Esophagus muscularis mucosa (tissue), 4 donors: Measurements from ENCODE around the gene RALGDS. TPM values are rescaled to one million over a fixed set of nuclear protein-coding genes. Genes with fewer than 3 reads are reported as not detected.
"Not testable (repeated sequence)": the region's sequence is repeated elsewhere in the genome, so short reads cannot be mapped to it uniquely, and the experiment has no call there.

ENCODE experiments used
- DNase-seq: peaks from one replicate; pipeline ENCODE4 v3.0.0-alpha.2; 2017; ENCODE audit errors: extremely low spot score
- H3K27ac ChIP-seq, 4 donors: fragments of 200-600 bp; sonication (generic); replicated peaks in 1 of 4; 1 replicate in 3 of 4; 2 replicates in 1 of 4; pipeline ENCODE4 v1.5.1; 2016 to 2019; ENCODE audit warnings: mild to moderate bottlenecking in 1 of 4
- H3K27me3 ChIP-seq, 4 donors: fragments of 200-600 bp; sonication (generic); one replicate each; pipeline versions ENCODE4 v1.5.1 to v1.6.0; 2016 to 2019
- H3K36me3 ChIP-seq, 4 donors: fragments of 200-600 bp; sonication (generic); one replicate each; pipeline ENCODE4 v1.5.1; 2016 to 2019
- H3K4me1 ChIP-seq, 4 donors: fragments of 200-600 bp; sonication (generic); one replicate each; pipeline ENCODE4 v1.5.1; 2016 to 2019
- H3K4me3 ChIP-seq, 4 donors: fragments of 200-600 bp; sonication (generic); 1 replicate in 2 of 4; 2 replicates in 2 of 4; pipeline ENCODE4 v1.5.1; 2016 to 2019; ENCODE audit warnings: mild to moderate bottlenecking in 4 of 4, moderate library complexity in 1 of 4
- H3K9me3 ChIP-seq, 4 donors: fragments of 200-600 bp; sonication (generic); 1 replicate in 3 of 4; 2 replicates in 1 of 4; pipeline ENCODE4 v1.5.1; 2016 to 2019
- CTCF ChIP-seq, 3 experiments: fragments of 200-600 bp in 2 of 3; fragments of 450-650 bp in 1 of 3; sonication (generic) in 2 of 3; IDR thresholded peaks; one replicate each; pipeline ENCODE4 v1.5.1; 2017 to 2019; ENCODE audit warnings: antibody characterized with exemption in 3 of 3, mild to moderate bottlenecking in 2 of 3, moderate library complexity in 1 of 3
- EP300 ChIP-seq: sonication (generic); formaldehyde crosslinking; IDR thresholded peaks from one replicate; pipeline ENCODE4 v1.6.1; 2017; ENCODE audit warnings: antibody characterized with exemption
- POLR2A ChIP-seq: fragments of 450-650 bp; IDR thresholded peaks from one replicate; pipeline ENCODE4 v1.6.1; 2017; ENCODE audit warnings: antibody characterized with exemption, moderate library complexity, mild to moderate bottlenecking, low read depth
- POLR2AphosphoS5 ChIP-seq, 2 donors: sonication (generic); formaldehyde crosslinking; IDR thresholded peaks; one replicate each; pipeline ENCODE4 v1.6.1; 2017; ENCODE audit warnings: antibody characterized with exemption in 2 of 2
- WGBS: methylation state at CpG from one replicate; pipeline ENCODE4 v1.1.5; 2018; 5-methylcytosine and 5-hydroxymethylcytosine counted together
- intact Hi-C: fragments of 100-400 bp; cut with DNase I; formaldehyde crosslinking; loops from one replicate; pipeline ENCODE4 v1.15.1; 2023
- total RNA-seq, 4 donors: library from RNA; depleted of rRNA; stranded (reverse); fragments of >200 nt; gene quantifications; one replicate each; pipeline versions ENCODE4 v1.1.0 to v1.2.1, GENCODE V29; 2016

Gene RALGDS
- total RNA-seq, 4 donors from 2014 or later: 48.6 to 67.4 (median 54.8) TPM

GRCh38 chr9:133087429-133088145, 33.5 kb downstream of the RALGDS start:
- no peaks in the 10 kb centered on the region for H3K27me3 ChIP-seq
- H3K4me3 ChIP-seq: no peak overlapping the region
- TF ChIP-seq EP300: no peak
- TF ChIP-seq POLR2A: no peak
- TF ChIP-seq CTCF (IDR thresholded peaks at IDR 0.05): no peak
- TF ChIP-seq POLR2AphosphoS5 (IDR thresholded peaks at IDR 0.05): no peak
- intact Hi-C loops: no loop called here
- no peak for DNase-seq
- WGBS: 82% methylated on average over 5 of the region's 7 CpGs
- H3K4me1 ChIP-seq: no peaks in the 10 kb centered on the region
- H3K9me3 ChIP-seq: no peaks in the 10 kb centered on the region
- no peak overlapping the region for H3K27ac ChIP-seq
- no peaks in the 10 kb centered on the region for H3K36me3 ChIP-seq

GRCh38 chr9:133086894-133087293, 34.1 kb downstream of the RALGDS start:
- WGBS: 92% methylated on average over 10 of the region's 15 CpGs
- no peaks in the 10 kb centered on the region for H3K36me3 ChIP-seq
- no peak overlapping the region for H3K4me3 ChIP-seq
- H3K27ac ChIP-seq: no peak overlapping the region
- H3K4me1 ChIP-seq: no peaks in the 10 kb centered on the region
- no peak for TF ChIP-seq POLR2AphosphoS5 (IDR thresholded peaks at IDR 0.05)
- H3K9me3 ChIP-seq: no peaks in the 10 kb centered on the region
- no peak for DNase-seq
- H3K27me3 ChIP-seq: peaks cover 0 to 2% (median 0%) of the 10 kb centered on the region in 4 donors
- intact Hi-C loops: no loop called here

- H3K4me3 ChIP-seq, intact Hi-C loops, H3K36me3 ChIP-seq, H3K27me3 ChIP-seq, DNase-seq, H3K9me3 ChIP-seq, H3K4me1 ChIP-seq, H3K27ac ChIP-seq: not testable (repeated sequence)
- 94% methylated on average over 3 of the region's 17 CpGs for WGBS
These were observed 34.7 kb downstream of the RALGDS start for GRCh38 chr9:133086212-133086860.

DNA sequence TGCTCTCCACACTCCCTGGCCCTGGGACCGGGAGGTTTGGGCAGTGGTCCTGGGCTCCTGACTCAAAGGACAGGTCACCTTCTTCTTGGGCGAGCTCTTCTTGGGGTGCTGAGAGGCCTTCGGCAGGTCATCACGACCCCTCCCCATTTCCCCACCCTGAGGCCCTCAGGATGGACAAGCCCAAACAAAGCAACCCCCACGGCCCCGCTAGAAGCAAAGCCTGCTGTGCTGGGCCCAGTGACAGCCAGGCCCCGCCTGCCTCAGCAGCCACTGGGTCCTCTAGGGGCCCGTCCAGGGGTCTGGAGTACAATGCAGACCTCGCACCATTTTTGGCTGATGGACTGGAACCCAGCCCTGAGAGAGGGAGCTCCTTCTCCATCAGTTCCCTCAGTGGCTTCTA, 37.4 kb downstream of the RALGDS start:
- H3K4me1 ChIP-seq, intact Hi-C loops, H3K27me3 ChIP-seq, DNase-seq, H3K9me3 ChIP-seq, H3K4me3 ChIP-seq, H3K27ac ChIP-seq, H3K36me3 ChIP-seq: not testable (repeated sequence)
- 80% methylated on average over 1 of the region's 9 CpGs for WGBS

DNA sequence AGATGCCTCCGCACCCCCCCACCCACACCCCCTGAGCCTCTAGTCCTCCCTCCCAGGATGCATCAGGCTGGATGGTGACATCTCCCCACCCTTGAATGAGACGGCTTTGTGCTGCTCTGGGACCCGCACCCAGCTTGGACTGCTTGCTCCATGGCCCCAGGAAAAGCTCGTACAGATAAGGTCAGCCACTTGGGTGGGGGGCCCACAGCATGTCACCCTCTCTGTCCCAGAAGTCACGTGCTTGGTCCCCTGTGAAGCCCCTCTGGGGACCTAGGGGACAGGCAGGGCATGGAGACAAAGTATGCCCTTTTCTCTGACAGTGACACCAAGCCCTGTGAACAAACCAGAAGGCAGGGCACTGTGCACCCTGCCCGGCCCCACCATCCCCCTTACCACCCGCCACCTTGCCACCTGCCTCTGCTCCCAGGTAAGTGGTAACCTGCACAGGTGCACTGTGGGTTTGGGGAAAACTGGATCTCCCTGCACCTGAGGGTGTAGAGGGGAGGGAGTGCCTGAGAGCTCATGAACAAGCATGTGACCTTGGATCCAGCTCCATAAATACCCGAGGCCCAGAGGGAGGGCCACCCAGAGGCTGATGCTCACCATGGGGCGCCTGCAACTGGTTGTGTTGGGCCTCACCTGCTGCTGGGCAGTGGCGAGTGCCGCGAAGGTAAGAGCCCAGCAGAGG, 38.9 kb downstream of the RALGDS start:
- WGBS: 61% methylated on average over 5 of the region's 12 CpGs
- DNase-seq, intact Hi-C loops, H3K36me3 ChIP-seq, H3K27me3 ChIP-seq, H3K4me1 ChIP-seq, H3K9me3 ChIP-seq, H3K4me3 ChIP-seq, H3K27ac ChIP-seq: not testable (repeated sequence)

- H3K4me1 ChIP-seq, intact Hi-C loops, DNase-seq, H3K27ac ChIP-seq, H3K9me3 ChIP-seq, H3K4me3 ChIP-seq, H3K27me3 ChIP-seq, H3K36me3 ChIP-seq: not testable (repeated sequence)
- WGBS: 85% methylated on average over 6 of the region's 18 CpGs
These were observed 40.0 kb downstream of the RALGDS start for GRCh38 chr9:133080786-133081779.

- 88% methylated on average over 7 of the region's 7 CpGs for WGBS
- no peak for DNase-seq
- peaks cover 0 to 4% (median 0%) of the 10 kb centered on the region in 4 donors for H3K27me3 ChIP-seq
These were observed 40.9 kb downstream of the RALGDS start for GRCh38 chr9:133080161-133080560.

More at GRCh38 chr9:133080161-133080560, 40.9 kb downstream of the RALGDS start:
- Histone ChIP-seq H3K36me3 (no peaks in the 10 kb centered on the region), H3K4me3 (no peak overlapping the region), H3K9me3 (no peaks in the 10 kb centered on the region), H3K27ac (no peak overlapping the region), H3K4me1 (no peaks in the 10 kb centered on the region)
- no peak for TF ChIP-seq POLR2AphosphoS5 (IDR thresholded peaks at IDR 0.05)
- no peak for TF ChIP-seq POLR2A
- TF ChIP-seq EP300: no peak
- TF ChIP-seq CTCF (IDR thresholded peaks at IDR 0.05): no peak
- intact Hi-C loops: no loop called here
